ENCODE data around the gene FUT1.

Gene FUT1

DNA sequence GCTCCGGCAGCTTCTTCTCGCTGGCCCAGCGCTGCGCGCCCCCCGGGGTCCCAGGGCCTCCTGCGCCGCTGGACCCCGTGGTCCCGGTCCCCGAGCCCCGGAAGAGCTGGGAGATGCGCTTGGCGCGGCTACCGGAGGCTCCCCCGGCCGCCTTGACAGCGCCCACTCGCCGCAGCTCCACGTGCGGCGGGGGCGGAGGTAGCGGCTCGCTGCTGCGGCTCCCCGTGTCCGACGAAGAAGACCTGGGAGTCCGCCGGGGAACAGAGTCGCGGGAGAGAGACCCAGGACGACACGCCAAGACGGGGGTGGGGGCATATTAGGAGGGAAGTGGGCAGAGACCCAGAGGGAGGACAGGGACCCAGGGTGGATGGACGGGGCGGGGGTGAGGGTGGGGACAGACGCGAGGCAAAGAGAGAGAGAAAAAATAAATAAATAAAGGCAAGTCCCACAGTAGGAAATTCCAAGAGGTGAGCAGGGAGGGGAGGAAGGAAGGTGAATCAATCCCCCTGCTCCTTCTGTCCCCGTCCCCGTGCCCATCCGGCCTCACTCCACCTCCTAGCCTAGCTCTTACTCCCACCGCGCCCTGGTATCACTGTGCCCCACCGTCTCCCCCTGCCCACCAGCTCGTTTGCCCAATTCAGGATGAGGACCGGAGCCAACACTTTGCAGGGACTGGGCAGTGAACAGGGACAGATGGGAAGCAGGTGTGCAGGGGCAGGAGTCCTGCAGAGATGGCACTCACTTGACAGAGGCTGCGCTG lies 12.9 kb downstream of the FUT1 start:
- Mint-ChIP-seq H3K4me1 (ENCODE audit: low read depth) (peaks cover 12% of the 10 kb centered on the region), H3K4me3 (no peak overlapping the region), H3K9me3 (no peaks in the 10 kb centered on the region), H3K36me3 (ENCODE audit: low read depth) (no peaks in the 10 kb centered on the region), H3K27ac (no peak overlapping the region), H3K27me3 (ENCODE audit: low read depth) (peaks cover 17% of the 10 kb centered on the region)

DNA sequence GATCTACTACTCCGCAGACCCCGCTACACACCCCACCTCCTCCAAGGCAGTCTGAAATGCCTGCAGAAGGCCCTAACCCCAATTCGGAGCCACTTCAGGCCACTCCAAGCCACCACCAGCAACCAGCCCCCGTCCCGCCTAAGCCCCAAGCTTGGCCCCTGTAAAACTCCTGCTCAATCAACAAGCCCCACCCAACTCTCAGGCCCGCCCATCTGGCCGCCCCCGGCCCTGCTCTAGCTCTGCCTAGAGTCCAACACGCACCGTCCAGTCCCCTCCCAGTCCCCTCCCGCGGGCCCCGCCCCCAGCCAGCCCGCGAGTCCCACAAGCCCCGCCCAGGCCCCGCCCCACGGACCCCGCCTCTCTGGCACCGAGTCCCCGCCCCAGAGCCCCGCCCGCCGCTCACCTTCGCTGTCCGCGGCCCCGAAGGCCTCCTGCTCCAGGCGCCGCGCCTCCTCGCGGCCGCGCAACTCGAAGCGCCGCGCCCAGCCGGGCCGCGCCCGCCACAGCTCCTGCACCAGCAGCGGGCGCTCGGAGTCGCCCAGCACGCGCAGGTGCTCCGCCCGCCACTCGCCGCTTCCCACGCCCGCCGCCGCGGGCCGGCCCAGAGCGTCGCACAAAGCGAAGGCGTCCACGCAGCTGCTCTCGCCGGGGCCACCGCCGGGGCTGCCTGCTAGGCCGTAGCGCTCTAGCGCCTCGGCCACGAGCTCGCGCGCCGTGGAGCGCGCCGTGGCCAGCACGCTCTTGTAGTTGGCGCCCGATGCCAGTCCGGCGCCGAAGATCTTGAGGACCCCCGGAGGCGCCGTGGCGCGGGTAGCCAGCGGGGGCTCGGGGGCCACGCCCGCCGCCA lies 13.7 kb downstream of the FUT1 start:
- Mint-ChIP-seq H3K4me3 (peak overlapping the region; percentile 17), H3K27ac (no peak overlapping the region), H3K9me3 (no peaks in the 10 kb centered on the region), H3K27me3 (ENCODE audit: low read depth) (peaks cover 17% of the 10 kb centered on the region), H3K36me3 (ENCODE audit: low read depth) (no peaks in the 10 kb centered on the region), H3K4me1 (ENCODE audit: low read depth) (peaks cover 12% of the 10 kb centered on the region)

DNA sequence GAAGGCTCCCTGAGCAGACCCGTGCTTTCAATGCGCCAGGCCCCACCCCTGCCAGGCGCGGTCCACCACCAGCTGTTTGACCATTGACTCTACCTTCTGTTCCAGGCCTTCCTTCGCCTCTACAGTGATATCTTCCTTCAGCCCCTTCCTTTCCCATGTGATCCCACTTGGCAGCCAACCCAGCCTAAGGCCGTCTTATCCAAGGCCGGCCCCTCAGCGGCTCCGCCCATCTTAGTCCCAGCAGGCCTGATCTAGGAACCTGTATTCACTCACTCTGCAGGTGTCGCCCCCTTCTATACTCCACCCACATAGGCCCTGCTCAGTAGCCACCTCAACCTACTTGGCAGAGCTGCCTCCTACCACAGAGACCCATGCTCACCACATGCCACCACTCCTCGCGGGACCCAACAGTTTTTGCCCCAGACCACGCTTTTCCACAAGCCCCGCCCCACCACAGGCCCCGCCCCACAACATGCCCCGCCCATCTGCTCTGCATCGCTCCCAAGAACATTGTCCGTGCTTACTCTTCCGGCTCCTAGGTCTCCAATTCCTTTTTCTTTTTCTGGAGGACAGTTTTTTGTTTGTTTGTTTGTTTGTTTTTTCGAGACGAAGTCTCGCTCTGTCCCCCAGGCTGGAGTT lies 15.0 kb downstream of the FUT1 start:
- Mint-ChIP-seq H3K27ac (no peak overlapping the region), H3K9me3 (no peaks in the 10 kb centered on the region), H3K4me1 (ENCODE audit: low read depth) (peaks cover 12% of the 10 kb centered on the region), H3K36me3 (ENCODE audit: low read depth) (no peaks in the 10 kb centered on the region), H3K4me3 (no peak overlapping the region), H3K27me3 (ENCODE audit: low read depth) (peaks cover 12% of the 10 kb centered on the region)

DNA sequence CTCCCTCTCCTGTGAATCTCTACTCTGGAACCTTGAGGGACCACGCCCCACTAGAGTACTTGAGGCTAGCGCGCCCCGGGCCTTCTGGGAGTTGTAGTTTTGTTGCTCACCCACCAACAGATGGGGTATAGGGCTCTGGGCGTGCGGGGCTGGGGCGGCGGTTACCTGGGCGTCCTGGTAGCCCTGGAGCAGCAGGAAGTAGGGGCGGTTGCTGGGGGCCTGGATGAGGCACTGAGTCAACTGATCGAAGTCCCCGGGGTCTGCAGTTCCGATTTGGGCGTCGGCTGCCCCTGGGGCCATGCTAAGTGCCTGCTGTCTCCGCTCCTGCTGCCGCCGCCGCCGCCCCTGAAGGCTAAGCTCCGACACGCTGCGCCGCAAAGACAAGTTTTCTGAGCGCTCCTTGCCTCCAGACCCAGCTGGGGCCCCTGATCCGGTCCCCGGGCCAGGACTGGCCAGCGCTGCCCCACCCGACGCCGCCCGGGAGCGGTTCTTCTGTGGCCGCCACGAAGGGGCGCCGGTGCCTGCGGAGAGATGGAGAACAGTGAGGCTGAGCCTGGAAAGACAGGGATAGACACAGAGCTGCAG lies 17.3 kb downstream of the FUT1 start:
- H3K36me3 Mint-ChIP-seq (ENCODE audit: low read depth): no peaks in the 10 kb centered on the region
- H3K4me1 Mint-ChIP-seq (ENCODE audit: low read depth): peaks cover 6% of the 10 kb centered on the region
- no peak overlapping the region for H3K27ac Mint-ChIP-seq
- H3K27me3 Mint-ChIP-seq (ENCODE audit: low read depth): peaks cover 8% of the 10 kb centered on the region
- no peaks in the 10 kb centered on the region for H3K9me3 Mint-ChIP-seq
- no peak overlapping the region for H3K4me3 Mint-ChIP-seq

DNA sequence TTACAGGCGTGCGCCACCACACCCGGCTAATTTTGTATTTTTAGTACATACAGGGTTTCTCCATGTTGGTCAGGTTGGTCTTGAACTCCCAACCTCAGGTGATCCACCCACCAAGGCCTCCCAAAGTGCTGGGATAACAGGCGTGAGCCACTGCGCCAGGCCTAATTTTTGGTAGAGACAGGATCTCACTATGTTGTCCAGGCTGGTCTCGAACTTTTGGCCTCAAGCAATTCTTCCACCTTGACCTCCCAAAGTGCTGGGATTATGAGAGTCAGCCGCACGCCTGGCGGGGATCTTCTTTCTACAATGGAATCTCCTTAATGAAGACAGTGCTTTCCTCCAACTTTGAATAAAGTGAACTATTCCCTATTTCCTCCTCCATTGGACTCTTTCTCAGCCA lies 17.8 kb downstream of the FUT1 start:
- Mint-ChIP-seq H3K36me3 (ENCODE audit: low read depth) (no peaks in the 10 kb centered on the region), H3K9me3 (no peaks in the 10 kb centered on the region), H3K4me3 (no peak overlapping the region), H3K4me1 (ENCODE audit: low read depth) (peaks cover 4% of the 10 kb centered on the region), H3K27me3 (ENCODE audit: low read depth) (peaks cover 4% of the 10 kb centered on the region), H3K27ac (no peak overlapping the region)

GRCh38 chr19:48731452-48731851 lies 21.0 kb downstream of the FUT1 start:
- Mint-ChIP-seq H3K36me3 (ENCODE audit: low read depth) (peaks cover 13% of the 10 kb centered on the region), H3K27me3 (ENCODE audit: low read depth) (peaks cover 4% of the 10 kb centered on the region), H3K9me3 (peaks cover 9% of the 10 kb centered on the region), H3K4me3 (no peak overlapping the region), H3K27ac (no peak overlapping the region), H3K4me1 (ENCODE audit: low read depth) (peaks cover 3% of the 10 kb centered on the region)

DNA sequence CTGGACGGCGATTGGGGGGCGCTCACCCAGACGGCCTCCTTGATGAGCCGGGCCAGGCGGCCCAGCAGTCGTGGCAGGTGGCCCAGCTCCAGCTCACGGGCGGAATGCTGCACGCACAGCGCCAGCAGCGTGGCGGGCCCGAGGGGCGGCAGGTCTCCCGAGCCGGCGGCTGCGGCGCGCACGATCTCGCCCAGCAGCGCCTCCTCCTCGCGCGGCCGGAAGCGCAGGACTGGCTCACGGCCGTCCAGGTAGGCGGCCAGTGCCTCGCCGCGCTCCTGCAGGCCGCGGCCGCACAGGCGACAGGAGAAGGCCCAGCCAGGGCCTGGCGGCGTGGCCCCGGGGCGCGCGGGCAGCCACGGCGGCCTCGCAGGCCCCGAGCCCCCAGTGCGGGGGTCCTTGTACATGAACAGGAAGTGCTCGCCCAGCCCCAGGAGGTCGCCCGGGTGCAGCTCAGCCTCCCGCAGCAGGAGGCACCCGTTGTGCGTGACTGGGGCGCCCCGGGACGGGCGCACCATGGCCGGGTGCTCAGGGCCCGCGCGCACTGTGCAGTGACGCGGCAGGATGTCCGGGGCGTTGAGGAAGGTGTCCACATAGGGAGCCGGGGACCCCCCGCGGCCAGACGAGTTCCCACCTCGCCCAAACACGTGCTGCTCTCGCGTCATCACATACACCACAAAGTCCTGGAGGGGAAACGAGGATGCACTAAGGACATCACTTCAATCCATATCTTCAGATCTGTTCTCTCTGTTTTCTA lies 23.4 kb downstream of the FUT1 start:
- peaks cover 4% of the 10 kb centered on the region for H3K27me3 Mint-ChIP-seq (ENCODE audit: low read depth)
- H3K4me3 Mint-ChIP-seq: no peak overlapping the region
- H3K4me1 Mint-ChIP-seq (ENCODE audit: low read depth): peaks cover 17% of the 10 kb centered on the region
- no peak overlapping the region for H3K27ac Mint-ChIP-seq
- peaks cover 24% of the 10 kb centered on the region for H3K9me3 Mint-ChIP-seq
- H3K36me3 Mint-ChIP-seq (ENCODE audit: low read depth): peaks cover 25% of the 10 kb centered on the region

DNA sequence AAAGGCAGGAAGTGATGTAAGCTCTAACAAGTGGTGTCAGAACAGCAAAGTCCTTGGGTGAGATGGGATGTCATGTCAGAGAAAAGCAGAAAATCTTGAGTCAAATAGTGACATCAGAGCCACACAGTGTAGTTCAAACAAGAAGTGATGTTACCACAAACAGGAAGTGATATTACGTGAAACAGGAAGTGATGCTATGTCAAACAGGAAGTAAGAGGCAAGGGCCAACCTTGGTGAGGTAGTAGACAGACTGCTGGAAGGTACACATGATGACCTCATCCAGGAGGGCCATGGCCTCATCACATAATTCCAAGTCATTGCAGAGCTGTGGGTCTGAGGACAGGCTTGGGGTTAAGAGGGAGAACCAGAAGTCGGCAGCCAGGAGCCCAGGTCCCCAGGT lies 25.9 kb downstream of the FUT1 start:
- H3K27me3 Mint-ChIP-seq (ENCODE audit: low read depth): peaks cover 3% of the 10 kb centered on the region
- peak overlapping the region; percentile 95 for H3K27ac Mint-ChIP-seq
- H3K4me1 Mint-ChIP-seq (ENCODE audit: low read depth): peaks cover 18% of the 10 kb centered on the region
- H3K4me3 Mint-ChIP-seq: peak overlapping the region; percentile 15
- H3K36me3 Mint-ChIP-seq (ENCODE audit: low read depth): peaks cover 25% of the 10 kb centered on the region
- H3K9me3 Mint-ChIP-seq: peaks cover 24% of the 10 kb centered on the region

DNA sequence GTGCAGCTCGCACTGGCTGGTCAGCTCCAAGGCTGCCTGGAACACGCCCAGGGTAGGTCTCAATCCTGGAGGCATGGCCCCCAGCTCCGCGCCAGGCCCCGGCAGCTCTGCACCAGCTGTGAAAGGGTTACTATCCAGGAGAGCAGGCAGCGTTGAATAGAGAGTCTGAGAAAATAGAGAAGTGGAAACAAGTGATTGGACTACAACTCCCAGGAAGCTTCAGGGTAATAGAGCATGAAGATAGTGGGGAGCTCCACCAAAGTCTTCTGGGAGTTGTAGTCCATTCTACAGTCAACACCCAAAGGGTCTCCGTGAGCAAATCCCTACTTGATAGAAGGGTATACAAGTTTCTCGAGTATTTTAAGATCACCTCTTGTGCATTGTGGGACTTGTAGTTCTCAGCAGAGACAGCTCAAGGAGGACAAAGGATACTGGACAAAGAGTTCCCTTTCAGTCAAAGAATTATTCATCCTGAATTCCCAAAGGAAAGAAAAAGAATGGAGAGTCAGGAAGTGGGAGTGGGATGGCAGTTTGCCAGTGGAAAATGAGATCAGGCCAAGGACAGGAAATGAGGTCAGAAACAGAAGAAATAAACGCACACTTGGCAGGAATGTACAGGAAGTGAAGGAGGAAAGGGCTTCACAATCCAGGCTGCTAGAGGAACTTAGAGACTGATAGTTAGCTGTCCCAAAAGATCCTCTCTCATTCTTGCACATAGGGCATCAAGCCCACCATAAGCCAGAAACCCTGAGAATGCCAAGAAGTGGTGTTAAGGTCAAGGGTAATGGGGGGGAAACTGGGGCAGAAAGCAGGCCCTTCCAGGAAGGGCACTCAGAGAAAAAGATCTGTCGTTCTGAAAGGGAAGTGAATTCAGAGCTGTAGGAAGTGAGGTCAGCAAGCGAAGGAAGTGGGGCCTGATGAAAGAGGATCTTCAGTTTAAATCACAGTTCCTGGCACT lies 27.4 kb downstream of the FUT1 start:
- peak overlapping the region; percentile 26 for H3K4me3 Mint-ChIP-seq
- peaks cover 29% of the 10 kb centered on the region for H3K4me1 Mint-ChIP-seq (ENCODE audit: low read depth)
- peaks cover 25% of the 10 kb centered on the region for H3K36me3 Mint-ChIP-seq (ENCODE audit: low read depth)
- peaks cover 24% of the 10 kb centered on the region for H3K9me3 Mint-ChIP-seq
- peak overlapping the region; percentile 78 for H3K27ac Mint-ChIP-seq
- H3K27me3 Mint-ChIP-seq (ENCODE audit: low read depth): no peaks in the 10 kb centered on the region

GRCh38 chr19:48722196-48722708 lies 30.2 kb downstream of the FUT1 start:
- Mint-ChIP-seq H3K27me3 (ENCODE audit: low read depth) (no peaks in the 10 kb centered on the region), H3K36me3 (ENCODE audit: low read depth) (peaks cover 19% of the 10 kb centered on the region), H3K4me1 (ENCODE audit: low read depth) (peaks cover 29% of the 10 kb centered on the region), H3K9me3 (peaks cover 23% of the 10 kb centered on the region), H3K27ac (peak overlapping the region; percentile 36), H3K4me3 (no peak overlapping the region)

GRCh38 chr19:48720613-48721296 lies 31.7 kb downstream of the FUT1 start:
- peaks cover 12% of the 10 kb centered on the region for H3K9me3 Mint-ChIP-seq
- peak overlapping the region; percentile 99 for H3K27ac Mint-ChIP-seq
- H3K36me3 Mint-ChIP-seq (ENCODE audit: low read depth): peaks cover 8% of the 10 kb centered on the region
- H3K4me3 Mint-ChIP-seq: peak overlapping the region; percentile 94
- peaks cover 22% of the 10 kb centered on the region for H3K4me1 Mint-ChIP-seq (ENCODE audit: low read depth)
- H3K27me3 Mint-ChIP-seq (ENCODE audit: low read depth): no peaks in the 10 kb centered on the region

- peak overlapping the region; percentile 99 for H3K27ac Mint-ChIP-seq
- peak overlapping the region; percentile 94 for H3K4me3 Mint-ChIP-seq
- H3K27me3 Mint-ChIP-seq (ENCODE audit: low read depth): no peaks in the 10 kb centered on the region
- peaks cover 6% of the 10 kb centered on the region for H3K36me3 Mint-ChIP-seq (ENCODE audit: low read depth)
- H3K4me1 Mint-ChIP-seq (ENCODE audit: low read depth): peaks cover 18% of the 10 kb centered on the region
- H3K9me3 Mint-ChIP-seq: peaks cover 7% of the 10 kb centered on the region
Observed at GRCh38 chr19:48720251-48720612, 32.2 kb downstream of the FUT1 start.
